ENCODE measurements around the gene ZFYVE1.

DNA sequence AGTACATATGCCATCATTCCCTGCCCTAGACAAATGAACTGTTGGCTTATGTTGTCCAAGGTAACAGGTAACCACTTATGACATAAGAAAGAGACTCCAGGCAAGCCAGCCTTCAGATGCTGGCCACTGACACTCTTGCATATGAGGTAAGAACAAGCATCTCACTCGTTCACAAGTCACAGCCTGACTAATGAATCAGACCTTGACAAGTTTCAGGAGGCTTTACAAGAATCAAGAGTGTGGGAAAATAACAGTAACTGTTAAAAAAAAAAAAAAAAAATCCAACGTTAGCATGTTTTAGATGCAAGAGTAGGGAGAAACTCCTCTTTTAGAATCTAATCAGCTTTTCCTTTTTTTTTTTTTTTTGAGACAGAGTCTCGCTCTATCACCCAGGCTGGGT, 40.7 kb downstream of the ZFYVE1 start:
- TF ChIP-seq POLR2A (IDR thresholded peaks at IDR 0.05) (no peak), POLR2AphosphoS5 (IDR thresholded peaks at IDR 0.05) (no peak)
- TF ChIP-seq, protein P1, sequence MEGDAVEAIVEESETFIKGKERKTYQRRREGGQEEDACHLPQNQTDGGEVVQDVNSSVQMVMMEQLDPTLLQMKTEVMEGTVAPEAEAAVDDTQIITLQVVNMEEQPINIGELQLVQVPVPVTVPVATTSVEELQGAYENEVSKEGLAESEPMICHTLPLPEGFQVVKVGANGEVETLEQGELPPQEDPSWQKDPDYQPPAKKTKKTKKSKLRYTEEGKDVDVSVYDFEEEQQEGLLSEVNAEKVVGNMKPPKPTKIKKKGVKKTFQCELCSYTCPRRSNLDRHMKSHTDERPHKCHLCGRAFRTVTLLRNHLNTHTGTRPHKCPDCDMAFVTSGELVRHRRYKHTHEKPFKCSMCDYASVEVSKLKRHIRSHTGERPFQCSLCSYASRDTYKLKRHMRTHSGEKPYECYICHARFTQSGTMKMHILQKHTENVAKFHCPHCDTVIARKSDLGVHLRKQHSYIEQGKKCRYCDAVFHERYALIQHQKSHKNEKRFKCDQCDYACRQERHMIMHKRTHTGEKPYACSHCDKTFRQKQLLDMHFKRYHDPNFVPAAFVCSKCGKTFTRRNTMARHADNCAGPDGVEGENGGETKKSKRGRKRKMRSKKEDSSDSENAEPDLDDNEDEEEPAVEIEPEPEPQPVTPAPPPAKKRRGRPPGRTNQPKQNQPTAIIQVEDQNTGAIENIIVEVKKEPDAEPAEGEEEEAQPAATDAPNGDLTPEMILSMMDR (IDR thresholded peaks at IDR 0.05): no peak

Measured in prostate gland (tissue), 2 donors.